ENCODE data around the gene DLGAP1.

Gene DLGAP1

GRCh38 chr18:3864669-3865298, 590.3 kb downstream of the DLGAP1 start:
- DNase-seq (ENCODE audit: low spot score) (no peak), ATAC-seq (ENCODE audit: low read depth) (no peak)
- Histone ChIP-seq H3K4me1 (ENCODE audit: insufficient read depth, poor library complexity, severe bottlenecking) (no peaks in the 10 kb centered on the region), H3K4me3 (ENCODE audit: severe bottlenecking) (no peak overlapping the region), H3K27me3 (ENCODE audit: insufficient read depth, poor library complexity, severe bottlenecking) (no peaks in the 10 kb centered on the region), H3K36me3 (ENCODE audit: low read depth) (no peaks in the 10 kb centered on the region), H3K27ac (ENCODE audit: poor library complexity, severe bottlenecking) (no peak overlapping the region), H3K9me3 (ENCODE audit: severe bottlenecking) (no peaks in the 10 kb centered on the region)
- no peak for TF ChIP-seq CTCF (IDR thresholded peaks at IDR 0.05; ENCODE audit: poor library complexity, severe bottlenecking)

GRCh38 chr18:3863593-3863992, 591.5 kb downstream of the DLGAP1 start:
- Histone ChIP-seq H3K4me1 (ENCODE audit: insufficient read depth, poor library complexity, severe bottlenecking) (no peaks in the 10 kb centered on the region), H3K4me3 (ENCODE audit: severe bottlenecking) (no peak overlapping the region), H3K36me3 (ENCODE audit: low read depth) (no peaks in the 10 kb centered on the region), H3K27ac (ENCODE audit: poor library complexity, severe bottlenecking) (no peak overlapping the region), H3K27me3 (ENCODE audit: insufficient read depth, poor library complexity, severe bottlenecking) (no peaks in the 10 kb centered on the region), H3K9me3 (ENCODE audit: severe bottlenecking) (no peaks in the 10 kb centered on the region)
- no peak for DNase-seq (ENCODE audit: low spot score)
- ATAC-seq (ENCODE audit: low read depth), result no peak
- no peak for TF ChIP-seq CTCF (IDR thresholded peaks at IDR 0.05; ENCODE audit: poor library complexity, severe bottlenecking)

GRCh38 chr18:3863006-3863405, 592.1 kb downstream of the DLGAP1 start:
- Histone ChIP-seq H3K4me3 (ENCODE audit: severe bottlenecking) (no peak overlapping the region), H3K27ac (ENCODE audit: poor library complexity, severe bottlenecking) (no peak overlapping the region), H3K9me3 (ENCODE audit: severe bottlenecking) (no peaks in the 10 kb centered on the region), H3K36me3 (ENCODE audit: low read depth) (no peaks in the 10 kb centered on the region), H3K27me3 (ENCODE audit: insufficient read depth, poor library complexity, severe bottlenecking) (no peaks in the 10 kb centered on the region), H3K4me1 (ENCODE audit: insufficient read depth, poor library complexity, severe bottlenecking) (no peaks in the 10 kb centered on the region)
- DNase-seq (ENCODE audit: low spot score) (no peak), ATAC-seq (ENCODE audit: low read depth) (no peak)
- no peak for TF ChIP-seq CTCF (IDR thresholded peaks at IDR 0.05; ENCODE audit: poor library complexity, severe bottlenecking)

- ATAC-seq (ENCODE audit: low read depth) (no peak), DNase-seq (ENCODE audit: low spot score) (no peak)
- no peak for TF ChIP-seq CTCF (IDR thresholded peaks at IDR 0.05; ENCODE audit: poor library complexity, severe bottlenecking)
- H3K36me3 ChIP-seq (ENCODE audit: low read depth), result no peaks in the 10 kb centered on the region
- H3K4me3 ChIP-seq (ENCODE audit: severe bottlenecking), result no peak overlapping the region
- H3K27ac ChIP-seq (ENCODE audit: poor library complexity, severe bottlenecking), result no peak overlapping the region
- H3K4me1 ChIP-seq (ENCODE audit: insufficient read depth, poor library complexity, severe bottlenecking), result no peaks in the 10 kb centered on the region
- H3K9me3 ChIP-seq (ENCODE audit: severe bottlenecking), result no peaks in the 10 kb centered on the region
- H3K27me3 ChIP-seq (ENCODE audit: insufficient read depth, poor library complexity, severe bottlenecking), result no peaks in the 10 kb centered on the region
Observed at GRCh38 chr18:3861495-3861894, 593.6 kb downstream of the DLGAP1 start.

- no peaks in the 10 kb centered on the region for H3K9me3 ChIP-seq (ENCODE audit: severe bottlenecking)
- no peaks in the 10 kb centered on the region for H3K4me1 ChIP-seq (ENCODE audit: insufficient read depth, poor library complexity, severe bottlenecking)
- DNase-seq (ENCODE audit: low spot score) (no peak), ATAC-seq (ENCODE audit: low read depth) (no peak)
- H3K27ac ChIP-seq (ENCODE audit: poor library complexity, severe bottlenecking), result no peak overlapping the region
- no peaks in the 10 kb centered on the region for H3K36me3 ChIP-seq (ENCODE audit: low read depth)
- no peaks in the 10 kb centered on the region for H3K27me3 ChIP-seq (ENCODE audit: insufficient read depth, poor library complexity, severe bottlenecking)
- no peak for TF ChIP-seq CTCF (IDR thresholded peaks at IDR 0.05; ENCODE audit: poor library complexity, severe bottlenecking)
- H3K4me3 ChIP-seq (ENCODE audit: severe bottlenecking), result no peak overlapping the region
Observed at GRCh38 chr18:3857544-3857943, 597.6 kb downstream of the DLGAP1 start.

Data from RWPE2 (cell line).